ENCODE data around the gene PABPN1.
A peak's percentile ranks its signal among the peaks of the same experiment; 100 is the strongest.
"Not testable (repeated sequence)": the region's sequence is repeated elsewhere in the genome, so short reads cannot be mapped to it uniquely, and the experiment has no call there.

The PABPN1 gene

DNA sequence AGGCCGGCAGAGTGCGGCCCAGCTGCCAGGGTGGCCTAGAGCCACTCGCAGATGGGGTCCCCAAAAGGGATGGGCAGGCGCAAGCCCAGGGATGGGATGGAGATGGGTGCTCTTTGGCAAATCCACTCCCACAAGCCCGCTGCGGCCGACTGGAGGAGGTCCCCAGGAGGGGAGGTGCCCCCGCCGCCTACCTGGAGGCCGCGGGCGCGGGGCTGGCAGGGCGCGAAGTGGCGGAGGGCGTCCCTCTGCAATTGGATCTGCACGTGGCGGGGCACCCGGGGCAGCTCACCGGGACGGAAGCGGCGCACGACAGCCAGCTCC, 19.3 kb upstream of the PABPN1 start:
- DNase-seq = no peak

GRCh38 chr14:23302290-23303225, 18.7 kb upstream of the PABPN1 start, which contains the start of gene PPP1R3E:
TSS of gene PPP1R3E (minus strand) at chr14:23302859. CDS start at chr14:23302576, 283 bp downstream.
- peak; percentile 69 for DNase-seq

DNA sequence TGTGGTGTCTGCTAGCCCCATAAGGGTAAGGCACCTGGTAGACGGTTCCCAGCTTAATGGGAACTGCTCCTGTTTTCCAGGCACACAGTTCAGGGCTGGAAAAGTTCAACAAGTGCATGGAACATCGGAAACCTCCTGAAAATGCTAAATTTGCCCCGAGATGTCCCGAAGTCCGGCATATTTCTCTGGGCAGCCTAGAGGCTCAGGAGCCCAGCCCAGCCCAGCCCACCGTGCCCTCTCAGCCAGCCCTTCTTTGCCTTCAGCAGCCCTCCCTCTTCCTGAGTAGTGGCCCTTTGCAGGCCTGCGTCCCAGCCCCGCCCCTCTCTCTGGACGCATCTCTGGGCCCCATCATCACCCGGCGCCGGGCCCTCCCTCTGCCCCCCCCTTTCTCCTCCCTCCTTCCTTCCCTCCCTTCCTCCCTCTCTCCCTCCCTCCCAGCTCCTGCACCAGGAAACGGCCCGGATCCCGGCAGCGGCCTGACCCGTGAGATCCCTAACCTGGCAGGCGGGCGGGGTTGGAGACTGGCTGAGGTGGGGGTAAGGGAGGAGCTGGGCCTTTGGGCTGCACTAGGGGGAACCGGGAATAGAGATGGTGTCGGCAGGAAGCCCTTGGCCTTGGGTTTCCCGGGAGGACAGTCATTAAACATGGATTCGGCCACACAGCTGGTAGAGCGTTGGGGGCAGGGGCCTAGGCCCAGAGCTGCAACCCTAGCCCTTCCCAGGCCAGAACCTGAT, 14.7 kb upstream of the PABPN1 start, which contains the start of gene BCL2L2:
BCL2L2 (plus strand) TSS at position 422 of the 734 bp plus-strand sequence. CDS start 935 bp downstream, outside the sequence.
- peak; percentile 59 for DNase-seq

- DNase-seq = no peak
These were observed 14.1 kb upstream of the PABPN1 start for GRCh38 chr14:23307146-23307530.

DNA sequence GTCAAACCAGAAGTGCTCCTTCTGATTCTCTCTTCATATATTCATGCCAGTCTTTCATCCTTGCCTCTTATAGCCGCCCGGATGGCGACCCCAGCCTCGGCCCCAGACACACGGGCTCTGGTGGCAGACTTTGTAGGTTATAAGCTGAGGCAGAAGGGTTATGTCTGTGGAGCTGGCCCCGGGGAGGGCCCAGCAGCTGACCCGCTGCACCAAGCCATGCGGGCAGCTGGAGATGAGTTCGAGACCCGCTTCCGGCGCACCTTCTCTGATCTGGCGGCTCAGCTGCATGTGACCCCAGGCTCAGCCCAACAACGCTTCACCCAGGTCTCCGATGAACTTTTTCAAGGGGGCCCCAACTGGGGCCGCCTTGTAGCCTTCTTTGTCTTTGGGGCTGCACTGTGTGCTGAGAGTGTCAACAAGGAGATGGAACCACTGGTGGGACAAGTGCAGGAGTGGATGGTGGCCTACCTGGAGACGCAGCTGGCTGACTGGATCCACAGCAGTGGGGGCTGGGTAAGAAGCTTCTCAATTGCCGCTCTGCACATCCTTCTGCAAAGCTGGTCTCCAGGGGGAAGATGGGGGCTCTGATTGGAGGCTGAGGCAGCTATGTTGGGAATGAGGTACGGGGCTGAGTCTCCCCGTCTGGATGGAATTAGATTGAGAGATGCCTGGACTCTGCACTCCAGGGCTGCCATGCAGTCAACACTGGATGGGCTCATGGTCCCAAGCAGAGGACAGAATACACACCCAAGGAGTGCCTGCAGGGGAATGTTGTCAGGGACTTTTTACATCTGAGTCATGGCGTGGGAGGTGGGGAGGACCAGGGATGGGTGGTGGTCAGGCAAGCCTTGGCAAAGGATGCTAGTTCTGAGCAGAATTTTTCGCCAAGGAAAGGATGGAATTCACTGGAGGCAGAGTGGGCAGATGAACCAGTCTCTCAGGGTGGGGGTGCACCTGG, 13.3 kb upstream of the PABPN1 start:
- no peak for DNase-seq

GRCh38 chr14:23308721-23309445, 12.4 kb upstream of the PABPN1 start:
- no peak for DNase-seq

DNA sequence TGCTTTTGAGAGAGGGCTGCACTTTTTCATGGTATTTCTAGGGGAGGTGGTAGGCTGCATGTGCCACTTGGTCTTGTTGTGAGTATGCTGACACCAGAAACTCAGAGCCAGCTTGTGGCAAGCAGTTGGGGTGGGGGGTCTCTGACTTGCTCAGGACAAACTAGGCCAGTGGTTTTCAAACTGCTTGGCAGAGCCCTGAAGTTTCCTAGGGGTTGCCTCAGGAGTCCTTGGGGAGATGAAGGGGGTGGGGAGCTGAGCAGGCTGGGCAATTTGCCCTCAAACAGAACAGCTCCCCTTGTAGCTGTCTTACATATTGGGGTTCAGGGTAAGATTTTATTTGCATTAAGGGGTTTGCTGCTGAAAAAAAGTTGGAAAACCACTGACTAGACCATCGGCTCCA, 10.7 kb upstream of the PABPN1 start:
- no peak for DNase-seq

- DNase-seq = no peak
These were observed 5.0 kb upstream of the PABPN1 start for GRCh38 chr14:23316300-23316699.

DNA sequence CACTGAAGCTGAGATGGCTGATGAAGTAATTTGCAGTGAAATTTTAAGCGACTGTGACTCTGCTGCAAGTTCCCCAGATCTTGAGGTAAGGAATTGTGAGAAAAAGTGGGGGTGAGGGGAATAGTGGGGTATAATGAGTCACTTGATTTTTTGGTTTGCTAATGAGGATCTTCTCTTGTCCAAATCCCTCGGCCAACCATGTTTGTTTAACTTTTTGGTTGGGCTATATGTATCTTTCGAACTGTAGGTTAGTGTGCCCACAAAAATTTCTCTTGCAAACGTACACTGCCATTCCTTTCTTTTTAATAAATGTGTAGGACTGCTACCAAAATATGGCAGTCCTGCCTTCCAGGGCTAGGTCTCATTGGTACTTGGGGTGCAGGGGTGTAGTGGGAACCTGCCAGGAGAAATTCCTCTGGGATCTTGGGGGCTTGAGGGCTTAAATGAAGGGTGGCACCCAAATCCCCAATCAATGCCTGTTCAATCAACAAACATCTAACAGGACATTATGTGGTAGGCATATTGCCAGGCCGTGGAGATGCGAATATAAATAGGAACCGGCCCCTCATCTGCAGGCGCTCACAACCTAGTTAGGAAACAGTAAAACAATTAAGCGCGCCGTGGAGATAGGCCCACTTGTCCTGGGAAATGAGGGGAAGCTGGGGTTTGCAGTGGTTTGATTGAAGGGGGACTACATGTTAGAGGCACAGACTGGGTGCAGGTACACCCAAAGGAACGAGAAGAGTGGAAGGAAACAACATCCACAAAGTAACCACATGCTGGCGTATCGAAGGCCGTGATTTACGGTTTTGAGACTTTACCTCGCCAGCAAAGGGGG, 1.3 kb upstream of the PABPN1 start:
- DNase-seq = no peak

- DNase-seq = no peak
These were observed 603 bp downstream of the PABPN1 start for GRCh38 chr14:23321572-23322547.

- no peak for DNase-seq
These were observed 1.6 kb downstream of the PABPN1 start for GRCh38 chr14:23322568-23323517.

DNA sequence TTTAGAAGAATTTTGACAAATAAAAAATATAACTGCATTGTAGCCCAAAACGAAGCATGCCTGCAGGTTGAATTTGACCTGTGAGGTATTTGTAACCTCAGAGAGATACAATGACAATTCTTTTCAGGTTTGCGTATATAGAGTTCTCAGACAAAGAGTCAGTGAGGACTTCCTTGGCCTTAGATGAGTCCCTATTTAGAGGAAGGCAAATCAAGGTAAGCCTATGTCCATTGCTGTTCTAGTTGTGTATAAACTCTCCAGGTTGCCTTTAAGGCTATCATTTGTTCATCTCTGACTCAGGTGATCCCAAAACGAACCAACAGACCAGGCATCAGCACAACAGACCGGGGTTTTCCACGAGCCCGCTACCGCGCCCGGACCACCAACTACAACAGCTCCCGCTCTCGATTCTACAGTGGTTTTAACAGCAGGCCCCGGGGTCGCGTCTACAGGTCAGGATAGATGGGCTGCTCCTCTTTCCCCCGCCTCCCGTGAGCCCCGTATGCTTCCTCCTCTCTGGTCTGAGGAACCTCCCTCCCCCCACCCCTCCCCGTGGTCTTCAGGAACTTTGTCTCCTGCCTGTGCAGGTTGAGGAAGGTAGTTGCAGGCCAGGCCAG, 2.7 kb downstream of the PABPN1 start:
- no peak for DNase-seq

DNA sequence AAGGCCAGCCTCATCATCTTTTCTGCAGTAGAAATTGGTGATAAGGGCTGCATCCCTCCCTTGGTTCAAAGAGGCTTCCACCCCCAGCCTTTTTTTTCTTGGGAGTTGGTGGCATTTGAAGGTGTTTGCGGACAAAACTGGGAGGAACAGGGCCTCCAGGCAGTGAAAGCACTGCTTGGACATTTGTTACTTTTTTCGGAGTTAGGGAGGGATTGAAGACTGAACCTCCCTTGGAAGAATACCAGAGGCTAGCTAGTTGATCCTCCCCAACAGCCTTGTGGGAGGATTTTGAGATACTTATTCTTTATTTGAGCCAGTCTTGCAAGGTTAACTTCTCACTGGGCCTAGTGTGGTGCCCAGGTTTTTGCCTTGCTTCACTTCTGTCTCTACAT, 3.2 kb downstream of the PABPN1 start:
- no peak for DNase-seq

- no peak for DNase-seq
These were observed 3.7 kb downstream of the PABPN1 start for GRCh38 chr14:23324993-23325392.

DNA sequence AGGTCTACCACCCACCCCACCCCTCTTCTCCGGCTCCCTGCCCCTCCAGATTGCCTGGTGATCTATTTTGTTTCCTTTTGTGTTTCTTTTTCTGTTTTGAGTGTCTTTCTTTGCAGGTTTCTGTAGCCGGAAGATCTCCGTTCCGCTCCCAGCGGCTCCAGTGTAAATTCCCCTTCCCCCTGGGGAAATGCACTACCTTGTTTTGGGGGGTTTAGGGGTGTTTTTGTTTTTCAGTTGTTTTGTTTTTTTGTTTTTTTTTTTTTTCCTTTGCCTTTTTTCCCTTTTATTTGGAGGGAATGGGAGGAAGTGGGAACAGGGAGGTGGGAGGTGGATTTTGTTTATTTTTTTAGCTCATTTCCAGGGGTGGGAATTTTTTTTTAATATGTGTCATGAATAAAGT, 4.5 kb downstream of the PABPN1 start:
- not testable (repeated sequence) for DNase-seq

DNA sequence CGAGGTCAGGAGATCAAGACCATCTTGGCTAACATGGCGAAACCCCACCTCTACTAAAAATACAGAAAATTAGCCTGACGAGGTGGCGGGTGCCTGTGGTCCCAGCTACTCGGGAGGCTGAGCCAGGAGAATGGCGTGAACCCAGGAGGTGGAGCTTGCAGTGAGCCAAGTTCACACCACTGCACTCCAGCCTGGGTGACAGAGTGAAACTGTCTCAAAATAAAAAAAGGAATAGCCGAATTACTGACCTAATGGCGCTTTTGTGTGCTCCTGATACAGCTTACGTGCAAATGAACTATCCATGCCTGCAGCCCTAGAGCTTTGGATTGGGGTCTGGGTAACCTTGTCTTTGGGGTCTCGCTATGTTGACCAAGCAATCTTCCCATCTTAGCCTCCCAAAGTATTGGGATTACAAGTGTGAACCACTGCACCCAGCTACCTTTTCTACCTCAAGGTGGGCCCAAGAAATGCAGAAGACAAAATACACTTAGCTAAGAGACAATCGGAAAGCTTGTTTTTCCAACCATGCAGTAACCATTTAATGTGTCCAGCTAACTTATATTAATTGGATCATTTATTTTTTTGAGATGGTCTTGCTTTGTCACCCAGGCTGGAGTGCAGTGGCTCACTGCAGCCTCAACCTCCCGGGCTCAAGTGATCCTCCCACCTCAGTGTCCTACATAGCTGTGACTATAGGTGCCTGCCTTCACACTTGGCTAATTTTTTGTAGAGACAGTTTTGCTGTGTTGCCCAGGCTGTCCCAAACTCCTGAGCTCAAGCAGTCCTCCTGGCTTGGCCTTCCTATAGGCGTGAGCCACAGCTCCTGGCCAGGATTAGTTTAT, 5.5 kb downstream of the PABPN1 start:
- no peak for DNase-seq

All from NCI-H524 treated with DMSO at 0.1 percent for 48 hours (cell line).